ENCODE data around the gene PTPN3. TPM values are rescaled to one million over a fixed set of nuclear protein-coding genes. Genes with fewer than 3 reads are reported as not detected.

The PTPN3 gene
- polyA plus RNA-seq, 2 of the 4 experiments (the other 2 are of a cell fraction): 8.9 to 20.3 TPM

DNA sequence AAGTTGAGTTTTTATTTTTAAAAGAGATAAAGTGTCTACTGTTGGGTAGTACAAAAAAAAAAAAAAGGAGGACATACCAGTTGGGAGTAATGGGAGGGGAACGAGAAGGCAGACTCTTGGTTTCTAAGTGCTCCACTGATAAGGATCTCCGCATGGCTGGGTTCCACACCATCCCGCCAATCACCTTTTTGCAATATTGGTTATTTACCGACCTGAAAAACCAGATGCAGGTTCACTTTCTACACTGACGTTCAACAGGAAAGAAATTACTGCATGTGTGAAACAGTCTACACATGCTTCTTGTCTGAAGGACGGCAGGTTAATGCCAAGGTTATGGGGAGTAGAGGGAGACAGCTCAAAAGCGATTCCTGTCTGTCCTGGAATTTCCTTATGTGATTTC is 75.5 kb downstream of the PTPN3 start:
- ATAC-seq: no peak
- no peak overlapping the region for H3K4me2 ChIP-seq
- 89% methylated on average over 7 of the region's 7 CpGs for WGBS (ENCODE audit: missing lambda C conversion rate)
- no peaks in the 10 kb centered on the region for H3K9me3 ChIP-seq
- ChIA-PET POLR2A (no interaction called here), CTCF (interaction anchor here (1.0 to 4.1 kb wide), 6 partner anchors 9 to 47 kb away, joined by 3 to 20 read pairs (median 6); no protein-coding TSS in a partner anchor)
- H3K27ac ChIP-seq: no peak overlapping the region
- FAIRE-seq: no peak
- H3K4me3 ChIP-seq: no peak overlapping the region
- DNase-seq (ENCODE audit: low read depth in 1 of 2, low spot score in 1 of 2): no peak
- no peaks in the 10 kb centered on the region for H3K4me1 ChIP-seq
- TF ChIP-seq SMC3 (IDR thresholded peaks at IDR 0.05): no peak
- no peak for TF ChIP-seq RCOR1 (IDR thresholded peaks at IDR 0.05; ENCODE audit: low read depth, low read length)
- no peak for TF ChIP-seq KDM1A (IDR thresholded peaks at IDR 0.05; ENCODE audit: low read depth)
- no peak for TF ChIP-seq EHF (CRISPR knock-in tag; IDR thresholded peaks at IDR 0.05)
- TF ChIP-seq, protein P1, sequence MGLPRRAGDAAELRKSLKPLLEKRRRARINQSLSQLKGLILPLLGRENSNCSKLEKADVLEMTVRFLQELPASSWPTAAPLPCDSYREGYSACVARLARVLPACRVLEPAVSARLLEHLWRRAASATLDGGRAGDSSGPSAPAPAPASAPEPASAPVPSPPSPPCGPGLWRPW (IDR thresholded peaks at IDR 0.05): no peak
- TF ChIP-seq GATA3 (IDR thresholded peaks at IDR 0.05; ENCODE audit: borderline replicate concordance): no peak
- TF ChIP-seq ZSCAN20 (CRISPR knock-in tag; IDR thresholded peaks at IDR 0.05): no peak
- TF ChIP-seq RFX5 (IDR thresholded peaks at IDR 0.05): no peak
- TF ChIP-seq RAD21 (conservative IDR thresholded peaks at IDR 0.05 in 1 of 2, IDR thresholded peaks at IDR 0.05 in 1 of 2): no peak
- TF ChIP-seq CBX8 (IDR thresholded peaks at IDR 0.05): no peak
- no peak for TF ChIP-seq ZFP36 (IDR thresholded peaks at IDR 0.05; ENCODE audit: borderline replicate concordance, partially characterized antibody)
- TF ChIP-seq, protein P2, sequence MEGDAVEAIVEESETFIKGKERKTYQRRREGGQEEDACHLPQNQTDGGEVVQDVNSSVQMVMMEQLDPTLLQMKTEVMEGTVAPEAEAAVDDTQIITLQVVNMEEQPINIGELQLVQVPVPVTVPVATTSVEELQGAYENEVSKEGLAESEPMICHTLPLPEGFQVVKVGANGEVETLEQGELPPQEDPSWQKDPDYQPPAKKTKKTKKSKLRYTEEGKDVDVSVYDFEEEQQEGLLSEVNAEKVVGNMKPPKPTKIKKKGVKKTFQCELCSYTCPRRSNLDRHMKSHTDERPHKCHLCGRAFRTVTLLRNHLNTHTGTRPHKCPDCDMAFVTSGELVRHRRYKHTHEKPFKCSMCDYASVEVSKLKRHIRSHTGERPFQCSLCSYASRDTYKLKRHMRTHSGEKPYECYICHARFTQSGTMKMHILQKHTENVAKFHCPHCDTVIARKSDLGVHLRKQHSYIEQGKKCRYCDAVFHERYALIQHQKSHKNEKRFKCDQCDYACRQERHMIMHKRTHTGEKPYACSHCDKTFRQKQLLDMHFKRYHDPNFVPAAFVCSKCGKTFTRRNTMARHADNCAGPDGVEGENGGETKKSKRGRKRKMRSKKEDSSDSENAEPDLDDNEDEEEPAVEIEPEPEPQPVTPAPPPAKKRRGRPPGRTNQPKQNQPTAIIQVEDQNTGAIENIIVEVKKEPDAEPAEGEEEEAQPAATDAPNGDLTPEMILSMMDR (IDR thresholded peaks at IDR 0.05): no peak
- TF ChIP-seq ESRRA (IDR thresholded peaks at IDR 0.05; ENCODE audit: borderline replicate concordance, low read length): no peak

DNA sequence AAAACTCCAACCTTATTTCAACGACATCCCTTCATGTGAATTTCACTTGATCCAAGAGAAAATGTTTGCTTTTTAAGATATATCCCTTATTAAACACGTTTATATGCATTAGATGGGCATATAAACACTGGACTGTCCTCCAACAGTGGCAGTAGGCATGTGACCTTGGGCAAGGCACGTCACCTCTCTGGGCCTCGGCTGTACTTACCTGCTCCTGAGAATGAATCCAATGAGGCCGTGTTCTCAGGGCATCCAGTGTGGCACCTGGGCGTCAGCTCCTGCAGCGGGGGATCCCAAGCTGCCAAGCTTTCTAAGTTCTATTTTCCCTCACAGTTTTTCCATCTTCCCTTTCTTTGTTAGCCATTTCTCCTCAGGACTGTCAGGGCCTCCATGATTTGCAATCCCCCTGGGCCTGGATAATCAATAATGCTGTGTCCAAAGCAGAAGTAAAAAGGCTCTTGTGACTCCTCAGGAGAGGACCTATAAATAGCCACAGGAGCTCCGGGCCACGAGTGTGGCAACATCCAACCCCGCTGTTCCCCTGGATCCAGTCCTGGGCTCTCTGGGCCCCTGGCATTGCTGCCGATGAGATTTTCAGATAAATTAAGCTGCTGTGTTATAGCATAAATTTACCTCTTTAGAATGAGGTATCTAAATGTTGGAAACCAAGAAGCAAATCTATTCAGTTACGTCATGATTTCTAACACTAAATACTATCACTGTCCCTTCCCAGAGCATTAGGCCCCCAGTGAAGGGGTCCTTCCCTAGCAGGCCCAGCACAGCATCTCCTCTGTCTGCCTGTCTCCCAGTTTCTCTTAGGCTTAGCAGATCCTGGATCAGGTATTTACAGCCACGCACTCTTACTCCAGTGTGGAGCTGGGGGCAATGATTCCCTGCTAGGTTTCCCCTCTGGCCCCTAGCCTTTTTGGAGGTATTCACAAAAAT is 76.8 kb downstream of the PTPN3 start:
- ATAC-seq: no peak
- TF ChIP-seq CBX2 (IDR thresholded peaks at IDR 0.05; ENCODE audit: borderline replicate concordance, low read depth): no peak
- no peak for TF ChIP-seq KDM5A (IDR thresholded peaks at IDR 0.05)
- TF ChIP-seq NFE2L2 (conservative IDR thresholded peaks at IDR 0.05; ENCODE audit: low read length): no peak
- TF ChIP-seq MAFK (IDR thresholded peaks at IDR 0.05; ENCODE audit: partially characterized antibody): no peak
- no peak for TF ChIP-seq PBX3 (IDR thresholded peaks at IDR 0.05)
- no peak for TF ChIP-seq JUN (IDR thresholded peaks at IDR 0.05)
- TF ChIP-seq ESRRA (IDR thresholded peaks at IDR 0.05; ENCODE audit: borderline replicate concordance, low read length): no peak
- no peak for TF ChIP-seq JUNB (IDR thresholded peaks at IDR 0.05)
- TF ChIP-seq EHMT2 (IDR thresholded peaks at IDR 0.05; ENCODE audit: low read depth): no peak
- no peak for TF ChIP-seq HOXB13 (CRISPR knock-in tag; IDR thresholded peaks at IDR 0.05; ENCODE audit: low read depth)
- TF ChIP-seq, protein P2 (IDR thresholded peaks at IDR 0.05): no peak
- TF ChIP-seq, protein P3, sequence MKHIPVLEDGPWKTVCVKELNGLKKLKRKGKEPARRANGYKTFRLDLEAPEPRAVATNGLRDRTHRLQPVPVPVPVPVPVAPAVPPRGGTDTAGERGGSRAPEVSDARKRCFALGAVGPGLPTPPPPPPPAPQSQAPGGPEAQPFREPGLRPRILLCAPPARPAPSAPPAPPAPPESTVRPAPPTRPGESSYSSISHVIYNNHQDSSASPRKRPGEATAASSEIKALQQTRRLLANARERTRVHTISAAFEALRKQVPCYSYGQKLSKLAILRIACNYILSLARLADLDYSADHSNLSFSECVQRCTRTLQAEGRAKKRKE (CRISPR knock-in tag; IDR thresholded peaks at IDR 0.05; ENCODE audit: low read depth): no peak
- TF ChIP-seq FOSL2 (IDR thresholded peaks at IDR 0.05): no peak
- no peak for TF ChIP-seq FOSL2 (CRISPR knock-in tag; IDR thresholded peaks at IDR 0.05)
- no peak for TF ChIP-seq FOSB (CRISPR knock-in tag; IDR thresholded peaks at IDR 0.05)
- no peak for TF ChIP-seq ZFP36 (IDR thresholded peaks at IDR 0.05; ENCODE audit: borderline replicate concordance, partially characterized antibody)
- TF ChIP-seq, protein P1 (IDR thresholded peaks at IDR 0.05): no peak
- TF ChIP-seq RAD21 (conservative IDR thresholded peaks at IDR 0.05 in 1 of 2, IDR thresholded peaks at IDR 0.05 in 1 of 2): no peak
- no peak for TF ChIP-seq RARB (CRISPR knock-in tag; IDR thresholded peaks at IDR 0.05)
- TF ChIP-seq HEYL (CRISPR knock-in tag; IDR thresholded peaks at IDR 0.05): no peak

More for the DNA sequence above, 76.8 kb downstream of the PTPN3 start:
- DNase-seq (ENCODE audit: low read depth in 1 of 2, low spot score in 1 of 2) (no peak), FAIRE-seq (no peak)
- H3K27ac ChIP-seq: no peak overlapping the region
- POLR2A ChIA-PET: no interaction called here
- WGBS (ENCODE audit: missing lambda C conversion rate): 87% methylated on average over 13 of the region's 13 CpGs
- H3K4me1 ChIP-seq: no peaks in the 10 kb centered on the region
- no peak overlapping the region for H3K4me2 ChIP-seq
- H3K9me3 ChIP-seq: no peaks in the 10 kb centered on the region
- CTCF ChIA-PET: interaction anchor here (1.0 to 4.1 kb wide), 6 partner anchors 10 to 56 kb away, joined by 3 to 20 read pairs (median 6); no protein-coding TSS in a partner anchor
- no peak overlapping the region for H3K4me3 ChIP-seq
